HepG2 (cell line): ENCODE data around the gene IRAK2. TPM values are rescaled to one million over a fixed set of nuclear protein-coding genes. Genes with fewer than 3 reads are reported as not detected.
A peak's percentile ranks its signal among the peaks of the same experiment; 100 is the strongest.

ENCODE experiments used
- BRD4 ChIP-seq: sonication (generic); formaldehyde crosslinking; IDR thresholded peaks from 2 replicates; pipeline ENCODE4 v1.4.0; 2020; ENCODE audit warnings: missing genetic modification reagents
- CEBPZ ChIP-seq: IDR thresholded peaks from 2 replicates; pipeline ENCODE4 v1.6.1; 2012; ENCODE audit warnings: low read length, improper control_type of control experiment
- CHCHD3 ChIP-seq: sonication (generic); formaldehyde crosslinking; IDR thresholded peaks from 2 replicates; pipeline ENCODE4 v1.8.0; 2022; ENCODE audit warnings: mild to moderate bottlenecking, missing genetic modification reagents, moderate library complexity
- DRAP1 ChIP-seq: IDR thresholded peaks from 2 replicates; pipeline ENCODE4 v1.6.1; 2016; ENCODE audit warnings: missing genetic modification reagents, missing compliant biosample characterization
- E2F1 ChIP-seq: sonication (generic); formaldehyde crosslinking; IDR thresholded peaks from 2 replicates; pipeline ENCODE4 v1.5.0; 2020; ENCODE audit warnings: missing genetic modification reagents
- FOXA1 ChIP-seq, 2 experiments: fragments of 450-650 bp in 1 of 2; sonication (generic) in 1 of 2; formaldehyde crosslinking in 1 of 2; IDR thresholded peaks; 2 replicates each; pipeline versions ENCODE4 v1.4.0 to v1.6.1; 2016 to 2020; ENCODE audit warnings: missing genetic modification reagents in 1 of 2
- GTF3A ChIP-seq: sonication (generic); formaldehyde crosslinking; conservative IDR thresholded peaks from 2 replicates; pipeline ENCODE4 v1.4.0; 2020; ENCODE audit warnings: mild to moderate bottlenecking, missing genetic modification reagents
- HIVEP1 ChIP-seq: sonication (generic); formaldehyde crosslinking; IDR thresholded peaks from 2 replicates; pipeline ENCODE4 v1.4.0; 2020; ENCODE audit warnings: mild to moderate bottlenecking, missing genetic modification reagents
- KDM2A ChIP-seq: sonication (generic); formaldehyde crosslinking; IDR thresholded peaks from 2 replicates; pipeline ENCODE4 v1.4.0; 2020; ENCODE audit warnings: low read depth, missing genetic modification reagents, borderline replicate concordance
- KDM6A ChIP-seq: IDR thresholded peaks from 2 replicates; pipeline ENCODE4 v1.6.1; 2016; ENCODE audit warnings: low read depth
- RFX3 ChIP-seq: IDR thresholded peaks from 2 replicates; pipeline ENCODE4 v1.6.1; 2016; ENCODE audit warnings: missing biosample characterization, missing genetic modification reagents
- SETDB1 ChIP-seq: sonication (generic); formaldehyde crosslinking; IDR thresholded peaks from 2 replicates; pipeline ENCODE4 v1.5.1; 2020; ENCODE audit warnings: missing genetic modification reagents, mild to moderate bottlenecking, borderline replicate concordance
- STAT6 ChIP-seq: sonication (generic); formaldehyde crosslinking; IDR thresholded peaks from 2 replicates; pipeline ENCODE4 v1.4.0; 2020; ENCODE audit warnings: missing genetic modification reagents, mild to moderate bottlenecking, borderline replicate concordance
- YEATS2 ChIP-seq: sonication (generic); formaldehyde crosslinking; IDR thresholded peaks from 2 replicates; pipeline ENCODE4 v1.4.0; 2020; ENCODE audit warnings: missing genetic modification reagents, borderline replicate concordance
- ZBTB25 ChIP-seq: IDR thresholded peaks from 2 replicates; pipeline ENCODE4 v1.6.1; 2018; ENCODE audit warnings: missing genetic modification reagents
- ZBTB7A ChIP-seq: sonication (generic); formaldehyde crosslinking; IDR thresholded peaks from 2 replicates; pipeline ENCODE4 v1.8.0; 2022; ENCODE audit warnings: mild to moderate bottlenecking, missing genetic modification reagents
- ZNF724P ChIP-seq: sonication (generic); formaldehyde crosslinking; IDR thresholded peaks from 2 replicates; pipeline ENCODE4 v1.8.0; 2022; ENCODE audit warnings: missing genetic modification reagents, borderline replicate concordance
- ZNF788 ChIP-seq: sonication (generic); formaldehyde crosslinking; IDR thresholded peaks from 2 replicates; pipeline ENCODE4 v1.5.0; 2020; ENCODE audit warnings: mild to moderate bottlenecking, missing genetic modification reagents, borderline replicate concordance
- ZNF816 ChIP-seq: sonication (generic); formaldehyde crosslinking; IDR thresholded peaks from 2 replicates; pipeline ENCODE4 v1.8.0; 2022; ENCODE audit warnings: missing genetic modification reagents, mild to moderate bottlenecking, borderline replicate concordance
- polyA plus RNA-seq, 8 experiments: library from polyadenylated mRNA; depleted of rRNA in 3 of 8; stranded (reverse) in 7 of 8; unstranded in 1 of 8; fragments of >200 nt; fragmentation: Illumina TruSeq in 4 of 8; extraction: Trizol in 4 of 8; gene quantifications; 2 replicates each; pipeline versions ENCODE4 v1.2.1 to v1.2.3, GENCODE V29; 2011 to 2016; ENCODE audit warnings: low read depth in 4 of 8, missing spikeins in 1 of 8, mixed read lengths in 1 of 8; ENCODE audit not compliant: insufficient read depth in 1 of 8
- total RNA-seq, 5 experiments: library from RNA; depleted of rRNA; stranded (reverse); fragments of >200 nt; fragmentation: Illumina TruSeq; extraction: Trizol; gene quantifications; 2 replicates each; pipeline ENCODE4 v1.2.3, GENCODE V29; 2016; ENCODE audit warnings: low read depth in 1 of 5

Gene IRAK2
- total and polyA plus RNA-seq, 2 of the 13 experiments (the other 11 are each of a cell fraction or from before 2014, with no cell fraction given) = 13.1 to 23.3 TPM

- TF ChIP-seq GTF3A (CRISPR knock-in tag) (no peak), SETDB1 (CRISPR knock-in tag) (no peak), RFX3 (no peak), KDM2A (CRISPR knock-in tag) (peak; percentile 65), KDM6A (CRISPR knock-in tag) (peak; percentile 85), CHCHD3 (CRISPR knock-in tag) (no peak), ZNF724P (CRISPR knock-in tag) (no peak), YEATS2 (CRISPR knock-in tag) (peak; percentile 81; the same call in 1 of the 2 replicates), ZNF816 (CRISPR knock-in tag) (no peak), STAT6 (peak; percentile 79; the same call in 1 of the 2 replicates), ZBTB7A (CRISPR knock-in tag) (no peak), DRAP1 (CRISPR knock-in tag) (peak; percentile 72), ZBTB25 (CRISPR knock-in tag) (peak; percentile 73), FOXA1 (IDR thresholded peaks at IDR 0.05) (no peak), FOXA1 (CRISPR knock-in tag; IDR thresholded peaks at IDR 0.05) (peak; percentile 91), ZNF788 (CRISPR knock-in tag) (peak; percentile 74; the same call in 1 of the 2 replicates), E2F1 (CRISPR knock-in tag) (no peak), CEBPZ (no peak), HIVEP1 (CRISPR knock-in tag) (no peak), BRD4 (no peak)
Measured at GRCh38 chr3:10224794-10225665, 60.3 kb downstream of the IRAK2 start (continued).
